ENCODE measurements around the gene PAK5.

- no peak for TF ChIP-seq YY1 (IDR thresholded peaks at IDR 0.05)
- TF ChIP-seq RXRA (IDR thresholded peaks at IDR 0.05) = no peak
- TF ChIP-seq CTCF (IDR thresholded peaks at IDR 0.05; ENCODE audit: low read depth, low read length, missing input control) = no peak
- TF ChIP-seq TAF1 (conservative IDR thresholded peaks at IDR 0.05) = no peak
- TF ChIP-seq REST (IDR thresholded peaks at IDR 0.05) = no peak
- TF ChIP-seq GABPA (IDR thresholded peaks at IDR 0.05 in 1 of 2, conservative IDR thresholded peaks at IDR 0.05 in 1 of 2) = no peak
- no peak for TF ChIP-seq SP1 (IDR thresholded peaks at IDR 0.05)
- no peak for TF ChIP-seq HNF4A (conservative IDR thresholded peaks at IDR 0.05)
- no peak for TF ChIP-seq NR2F2 (IDR thresholded peaks at IDR 0.05)
Measured at GRCh38 chr20:9613871-9614270, 225.0 kb downstream of the PAK5 start.
